ENCODE measurements around the gene CDK8. TPM values are rescaled to one million over a fixed set of nuclear protein-coding genes. Genes with fewer than 3 reads are reported as not detected.

CDK8 gene
- total and polyA plus RNA-seq, 12 donors, result 6.4 to 12.5 (median 9.2) TPM

- ATAC-seq, result no peak
- 61 to 72% methylated on average over 2 of the region's 2 CpGs for WGBS, 2 donors
- peaks cover 3 to 22% (median 16%) of the 10 kb centered on the region in 9 donors for H3K4me1 ChIP-seq
- DNase-seq, result no peak
- intact Hi-C loops (cut with DNase I), result no loop called here
- no peak overlapping the region for H3K4me3 ChIP-seq
- no peaks in the 10 kb centered on the region for H3K27me3 ChIP-seq
- no peaks in the 10 kb centered on the region for H3K9me3 ChIP-seq
- no peak overlapping the region for H3K27ac ChIP-seq
- H3K36me3 ChIP-seq, result peaks cover 0 to 96% (median 74%) of the 10 kb centered on the region in 9 donors
- TF ChIP-seq, protein P1, sequence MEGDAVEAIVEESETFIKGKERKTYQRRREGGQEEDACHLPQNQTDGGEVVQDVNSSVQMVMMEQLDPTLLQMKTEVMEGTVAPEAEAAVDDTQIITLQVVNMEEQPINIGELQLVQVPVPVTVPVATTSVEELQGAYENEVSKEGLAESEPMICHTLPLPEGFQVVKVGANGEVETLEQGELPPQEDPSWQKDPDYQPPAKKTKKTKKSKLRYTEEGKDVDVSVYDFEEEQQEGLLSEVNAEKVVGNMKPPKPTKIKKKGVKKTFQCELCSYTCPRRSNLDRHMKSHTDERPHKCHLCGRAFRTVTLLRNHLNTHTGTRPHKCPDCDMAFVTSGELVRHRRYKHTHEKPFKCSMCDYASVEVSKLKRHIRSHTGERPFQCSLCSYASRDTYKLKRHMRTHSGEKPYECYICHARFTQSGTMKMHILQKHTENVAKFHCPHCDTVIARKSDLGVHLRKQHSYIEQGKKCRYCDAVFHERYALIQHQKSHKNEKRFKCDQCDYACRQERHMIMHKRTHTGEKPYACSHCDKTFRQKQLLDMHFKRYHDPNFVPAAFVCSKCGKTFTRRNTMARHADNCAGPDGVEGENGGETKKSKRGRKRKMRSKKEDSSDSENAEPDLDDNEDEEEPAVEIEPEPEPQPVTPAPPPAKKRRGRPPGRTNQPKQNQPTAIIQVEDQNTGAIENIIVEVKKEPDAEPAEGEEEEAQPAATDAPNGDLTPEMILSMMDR (IDR thresholded peaks at IDR 0.05), result no peak
Measured at GRCh38 chr13:26216042-26216441, 37.9 kb upstream of the CDK8 start.

DNA sequence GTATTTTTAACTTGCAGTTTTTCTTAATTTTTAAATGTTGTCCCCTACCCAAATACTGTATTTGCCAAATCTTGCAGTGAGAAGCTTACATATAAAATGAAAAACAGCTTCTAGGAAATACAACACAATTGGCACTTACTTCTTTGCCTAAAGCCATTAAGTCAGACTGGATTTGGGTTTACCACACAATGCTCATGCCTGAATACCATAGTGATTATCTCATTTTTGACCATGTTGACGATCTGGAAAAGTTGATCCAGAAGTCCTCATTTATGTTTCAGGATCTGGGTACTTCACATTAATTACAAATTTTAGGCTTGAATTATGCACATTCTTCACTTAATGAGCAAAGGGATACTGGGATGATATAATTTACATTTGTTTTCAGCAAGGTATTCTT is 34.2 kb upstream of the CDK8 start:
- no peak overlapping the region for H3K4me3 ChIP-seq
- no peaks in the 10 kb centered on the region for H3K9me3 ChIP-seq
- peaks cover 0 to 59% (median 52%) of the 10 kb centered on the region in 9 donors for H3K36me3 ChIP-seq
- ATAC-seq (no peak), DNase-seq (no peak)
- no peaks in the 10 kb centered on the region for H3K27me3 ChIP-seq
- intact Hi-C loops (cut with DNase I), result loop anchor here in 1 of 10 donors (5.0 kb wide), 1 partner anchor 32 kb away; no protein-coding TSS in a partner anchor
- no peak overlapping the region for H3K27ac ChIP-seq
- TF ChIP-seq, protein P1 (IDR thresholded peaks at IDR 0.05), result no peak
- 66 to 71% methylated on average over 1 of the region's 1 CpG for WGBS, 2 donors
- peaks cover 3 to 31% (median 27%) of the 10 kb centered on the region in 9 donors for H3K4me1 ChIP-seq

GRCh38 chr13:26220575-26220974 is 33.4 kb upstream of the CDK8 start:
- Histone ChIP-seq H3K27ac (peak overlapping the region in 2 of 10 donors; percentile 96 to 98), H3K4me3 (peak overlapping the region in 9 of 10 donors; percentile 78 to 99 (median 94)), H3K27me3 (no peaks in the 10 kb centered on the region), H3K4me1 (peaks cover 3 to 31% (median 27%) of the 10 kb centered on the region in 9 donors), H3K9me3 (no peaks in the 10 kb centered on the region), H3K36me3 (peaks cover 0 to 50% (median 44%) of the 10 kb centered on the region in 9 donors)
- intact Hi-C loops (cut with DNase I), result loop anchor here in 1 of 10 donors (5.0 kb wide), 1 partner anchor 33 kb away; no protein-coding TSS in a partner anchor
- DNase-seq (no peak), ATAC-seq (no peak)
- TF ChIP-seq, protein P1 (IDR thresholded peaks at IDR 0.05), result no peak
- WGBS, 2 donors, result 80% methylated on average over 2 of the region's 2 CpGs

- H3K36me3 ChIP-seq, result peaks cover 0 to 42% (median 36%) of the 10 kb centered on the region in 9 donors
- peaks cover 3 to 31% (median 27%) of the 10 kb centered on the region in 9 donors for H3K4me1 ChIP-seq
- WGBS, 2 donors, result 0% methylated on average over 16 of the region's 16 CpGs
- H3K9me3 ChIP-seq, result no peaks in the 10 kb centered on the region
- intact Hi-C loops (cut with DNase I), result loop anchor here in 1 of 10 donors (5.0 kb wide), 1 partner anchor 34 kb away; no protein-coding TSS in a partner anchor
- peak overlapping the region; percentile 92 to 99 (median 96) for H3K27ac ChIP-seq
- DNase-seq (no peak), ATAC-seq (peak; percentile 26 to 77 (median 60))
- H3K27me3 ChIP-seq, result no peaks in the 10 kb centered on the region
- TF ChIP-seq, protein P1 (IDR thresholded peaks at IDR 0.05), result no peak
- peak overlapping the region; percentile 66 to 99 (median 92) for H3K4me3 ChIP-seq
Measured at GRCh38 chr13:26221399-26221720, 32.6 kb upstream of the CDK8 start.
